ENCODE results near the gene KIFAP3.
A peak's percentile ranks its signal among the peaks of the same experiment; 100 is the strongest.
"Not testable (repeated sequence)": the region's sequence is repeated elsewhere in the genome, so short reads cannot be mapped to it uniquely, and the experiment has no call there.

Gene KIFAP3

DNA sequence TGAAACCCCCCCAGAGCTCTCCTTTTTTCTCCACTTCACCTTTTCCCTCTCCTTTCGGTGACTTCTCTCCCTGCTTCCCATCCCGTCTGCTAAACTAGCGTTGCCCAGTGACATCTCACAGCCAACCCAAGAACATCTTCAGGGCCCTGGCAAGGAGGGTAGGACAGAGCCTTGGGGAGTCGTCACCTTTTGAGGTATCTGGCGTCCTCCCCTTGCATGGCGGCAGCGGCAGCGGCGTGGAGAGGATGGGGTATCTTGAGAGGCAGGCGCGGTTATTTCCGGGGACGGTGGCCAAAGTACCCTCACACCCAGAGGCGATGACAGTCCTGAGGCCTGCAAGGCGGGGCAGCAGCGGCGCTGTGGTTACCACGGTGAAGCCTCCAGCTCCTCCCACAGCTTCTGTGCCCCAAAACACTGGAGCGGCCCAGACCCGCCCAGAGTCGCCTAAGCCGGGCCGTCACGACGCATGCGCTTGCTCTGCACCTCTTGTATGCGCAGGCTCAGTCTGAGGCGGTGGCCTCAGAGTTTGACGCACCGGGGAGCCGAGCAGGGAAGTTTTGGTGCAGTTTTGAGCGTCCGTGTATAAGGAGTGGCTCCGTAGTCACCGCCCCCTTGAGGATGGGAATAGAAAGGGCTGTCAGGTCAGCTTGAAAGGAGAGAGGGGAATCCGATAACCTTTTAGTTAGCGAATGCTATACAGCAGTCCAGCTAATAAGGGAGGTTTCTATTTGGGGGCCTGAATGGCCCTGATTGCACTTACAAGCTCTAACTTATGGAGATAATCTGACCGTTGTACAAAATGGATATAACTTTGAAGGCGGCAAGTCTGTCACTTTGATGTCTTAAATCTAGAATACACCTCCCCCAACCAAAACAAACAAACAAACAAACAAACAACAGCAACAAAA lies at the start of gene KIFAP3:
Gene KIFAP3 (minus strand): TSS at position 446 of the 908 bp plus-strand sequence. CDS start 228 bp downstream, at position 218.
- peak; percentile 94 for DNase-seq

DNA sequence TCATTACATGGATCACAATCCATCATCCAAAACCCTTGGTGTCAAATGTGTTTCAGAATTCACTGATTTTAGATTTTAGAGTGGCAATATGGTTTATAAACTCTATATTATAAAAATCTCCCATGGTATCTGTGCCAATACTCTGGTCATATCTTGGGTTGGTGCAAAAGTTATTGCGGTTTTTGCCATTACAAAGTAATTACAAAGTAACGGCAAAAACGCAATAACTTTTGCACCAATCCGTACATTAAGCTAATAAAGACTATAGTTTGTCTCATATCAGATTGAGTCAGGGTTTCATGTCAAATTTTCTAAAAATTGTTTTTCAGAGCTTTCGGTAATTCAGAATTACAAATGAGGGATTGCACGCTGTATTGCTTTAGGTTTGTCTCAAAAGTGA lies 47.9 kb upstream of the KIFAP3 start:
- DNase-seq, result no peak

DNA sequence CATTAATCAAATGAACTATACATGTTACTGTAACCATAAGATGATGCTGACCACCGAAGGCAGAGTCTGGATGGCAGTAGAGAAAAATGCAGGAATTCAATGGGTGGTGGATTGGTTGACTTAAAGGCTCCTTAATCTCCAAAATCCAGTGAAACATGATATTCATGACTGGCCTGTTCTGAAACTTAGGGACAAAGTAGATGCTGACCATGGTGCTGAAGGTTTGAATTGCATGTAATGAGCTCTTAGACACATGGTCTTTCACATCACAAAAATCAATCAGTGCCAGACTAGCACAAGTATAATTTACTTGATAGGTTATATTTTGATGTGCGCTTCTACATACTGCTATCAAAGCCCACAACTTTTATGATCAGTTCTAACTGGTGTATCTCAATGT lies 40.4 kb upstream of the KIFAP3 start:
- no peak for DNase-seq

DNA sequence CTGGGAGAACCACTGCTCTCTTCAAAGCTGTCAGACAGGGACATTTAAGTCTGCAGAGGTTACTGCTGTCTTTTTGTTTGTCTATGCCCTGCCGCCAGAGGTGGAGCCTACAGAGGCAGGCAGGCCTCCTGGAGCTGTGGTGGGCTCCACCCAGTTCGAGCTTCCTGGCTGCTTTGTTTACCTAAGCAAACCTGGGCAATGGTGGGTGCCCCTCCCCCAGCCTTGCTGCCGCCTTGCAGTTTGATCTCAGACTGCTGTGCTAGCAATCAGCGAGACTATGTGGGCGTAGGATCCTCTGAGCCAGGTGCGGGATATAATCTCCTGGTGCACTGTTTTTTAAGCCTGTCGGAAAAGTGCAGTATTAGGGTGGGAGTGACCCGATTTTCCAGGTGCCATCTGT lies 38.6 kb upstream of the KIFAP3 start:
- not testable (repeated sequence) for DNase-seq

DNA sequence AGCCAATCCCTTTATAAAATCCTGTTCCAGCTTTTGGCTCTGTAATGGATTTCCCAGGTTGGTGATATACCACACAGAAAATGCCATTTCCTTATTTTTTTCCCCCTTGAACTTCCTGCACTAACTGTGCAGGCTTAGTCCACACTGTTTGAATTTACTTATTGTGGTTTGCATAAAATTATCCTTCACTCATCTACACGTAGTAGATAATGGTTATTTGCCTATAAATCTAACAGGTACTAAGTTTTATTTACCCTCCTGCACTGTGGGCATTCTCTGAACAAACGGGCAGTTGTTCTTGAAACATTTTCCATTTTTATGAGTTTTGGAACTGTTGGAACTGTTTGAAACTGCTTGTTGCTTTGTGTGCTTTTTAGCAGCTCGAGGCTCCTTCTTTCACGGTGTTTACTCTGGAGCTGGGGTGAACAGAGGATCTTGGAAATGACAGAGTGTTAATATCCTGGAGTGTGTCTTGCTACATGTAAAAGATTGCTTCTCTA lies 23.0 kb upstream of the KIFAP3 start:
- no peak for DNase-seq

DNA sequence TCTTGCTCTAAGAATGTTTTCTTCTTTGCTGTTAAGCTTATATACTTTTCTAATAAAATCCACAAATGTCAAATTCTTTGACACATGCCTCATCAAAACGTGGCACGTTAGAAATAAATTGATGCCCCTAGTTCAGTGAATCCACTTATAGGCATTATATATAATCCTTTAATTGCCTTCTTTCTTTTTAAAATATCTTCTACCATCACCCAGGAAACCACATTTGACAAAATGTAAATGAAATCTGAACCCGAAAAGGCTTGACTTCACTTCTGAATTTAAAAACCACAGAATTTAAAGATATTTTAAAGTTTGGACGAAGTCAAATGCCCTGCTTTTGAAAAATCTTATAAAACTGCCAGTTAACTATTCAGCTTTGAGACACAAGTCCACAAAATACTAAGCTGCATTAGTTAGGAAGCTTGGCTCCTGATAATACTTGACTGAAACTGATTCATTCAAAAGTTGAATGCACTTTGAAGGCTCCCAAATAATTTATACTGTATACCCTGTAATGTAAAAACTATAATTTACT lies 22.4 kb upstream of the KIFAP3 start:
- DNase-seq, result no peak

DNA sequence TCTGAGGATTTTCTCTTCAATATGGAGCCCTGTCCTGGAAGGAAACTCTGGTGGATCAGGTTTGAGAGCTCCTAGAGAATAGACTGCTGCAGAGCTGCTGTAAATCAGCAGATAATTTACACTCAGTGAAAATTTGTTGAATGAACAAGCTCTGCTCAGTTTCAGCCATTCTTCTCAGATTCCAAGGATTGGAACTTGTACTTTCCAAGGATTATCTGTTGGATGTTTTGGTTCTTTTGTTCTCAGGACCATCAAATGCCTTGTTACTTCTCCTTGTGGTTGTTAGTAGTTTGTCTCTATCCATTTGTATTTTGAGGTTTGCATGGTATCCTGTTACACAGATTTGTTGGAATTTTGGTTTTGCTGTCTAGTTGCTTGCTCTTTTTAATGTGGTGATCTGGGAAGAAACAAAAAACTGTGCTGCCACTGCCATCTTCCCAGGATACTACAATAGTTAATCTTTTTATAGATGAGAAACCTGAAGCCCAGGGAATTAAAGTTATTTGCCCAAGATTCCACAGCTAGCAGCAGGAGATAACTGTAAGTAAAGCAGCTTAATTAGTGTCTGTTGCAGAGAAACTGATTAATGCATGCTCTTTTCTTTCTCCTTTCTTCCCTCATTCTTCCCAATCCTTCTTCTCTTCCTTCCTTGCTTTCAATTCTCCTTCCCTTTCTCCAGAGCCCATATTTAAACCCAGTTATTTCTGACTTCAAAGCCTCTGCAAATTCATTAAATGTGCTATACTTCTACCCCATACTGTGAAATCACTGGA lies 21.7 kb upstream of the KIFAP3 start:
- DNase-seq, result no peak

DNA sequence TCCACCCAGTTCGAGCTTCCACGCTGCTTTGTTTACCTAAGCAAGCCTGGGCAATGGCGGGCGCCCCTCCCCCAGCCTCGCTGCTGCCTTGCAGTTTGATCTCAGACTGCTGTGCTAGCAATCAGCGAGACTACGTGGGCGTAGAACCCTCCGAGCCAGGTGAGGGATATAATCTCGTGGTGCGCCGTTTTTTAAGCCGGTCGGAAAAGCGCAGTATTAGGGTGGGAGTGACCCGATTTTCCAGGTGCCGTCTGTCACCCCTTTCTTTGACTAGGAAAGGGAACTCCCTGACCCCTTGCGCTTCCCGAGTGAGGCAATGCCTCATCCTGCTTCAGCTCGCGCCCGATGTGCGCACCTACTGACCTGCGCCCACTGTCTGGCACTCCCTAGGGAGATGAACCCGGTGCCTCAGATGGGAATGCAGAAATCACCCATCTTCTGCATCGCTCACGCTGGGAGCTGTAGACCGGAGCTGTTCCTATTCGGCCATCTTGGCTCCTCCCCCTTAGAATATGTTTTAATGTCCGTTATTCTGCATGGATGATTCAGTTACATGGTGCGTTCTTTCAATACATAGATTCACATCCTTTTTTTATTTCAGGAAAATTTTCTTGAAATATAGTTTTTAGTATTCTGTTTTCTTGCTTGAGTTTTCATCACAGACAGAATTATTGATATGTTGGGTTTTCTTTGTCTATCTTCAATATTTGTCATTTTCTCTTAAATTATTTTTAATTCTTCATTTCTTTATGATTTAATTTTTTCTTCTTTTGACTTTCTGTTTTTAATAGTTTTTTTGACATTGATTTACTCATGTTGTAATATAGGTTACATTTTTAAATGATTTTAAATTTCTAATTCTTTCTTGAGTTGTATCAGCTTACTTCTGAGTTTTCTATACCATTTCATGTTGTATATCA lies 20.5 kb upstream of the KIFAP3 start:
- peak; percentile 17 for DNase-seq

DNA sequence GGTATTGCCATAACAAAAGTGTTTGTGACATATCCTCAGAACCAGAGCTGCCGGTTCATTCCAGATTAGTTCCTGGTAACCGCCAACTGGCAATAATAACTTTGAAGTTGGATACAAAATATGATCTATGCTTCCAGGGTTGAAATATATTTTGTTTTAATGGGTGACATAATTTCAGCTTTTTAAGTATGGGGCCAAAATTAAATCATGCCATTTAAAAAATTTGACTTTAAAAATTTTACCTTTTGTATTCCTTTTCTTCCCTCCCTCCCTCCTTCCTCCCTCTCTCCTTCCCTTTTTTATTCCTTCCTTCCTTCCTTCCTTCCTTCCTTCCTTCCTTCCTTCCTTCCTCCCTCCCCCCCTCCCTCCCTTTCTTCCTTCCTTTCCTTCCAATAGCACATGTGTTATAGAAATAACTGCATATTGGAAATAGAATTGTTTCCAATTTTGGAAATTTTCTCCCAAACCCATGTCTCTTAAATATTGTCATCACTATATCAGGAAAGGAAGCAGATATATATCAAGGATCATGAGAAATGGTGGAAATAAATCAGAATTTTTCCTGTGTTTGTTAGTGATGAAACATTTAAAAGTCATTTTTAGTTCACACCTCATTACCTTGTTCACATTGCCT lies 12.0 kb upstream of the KIFAP3 start:
- DNase-seq, result no peak

DNA sequence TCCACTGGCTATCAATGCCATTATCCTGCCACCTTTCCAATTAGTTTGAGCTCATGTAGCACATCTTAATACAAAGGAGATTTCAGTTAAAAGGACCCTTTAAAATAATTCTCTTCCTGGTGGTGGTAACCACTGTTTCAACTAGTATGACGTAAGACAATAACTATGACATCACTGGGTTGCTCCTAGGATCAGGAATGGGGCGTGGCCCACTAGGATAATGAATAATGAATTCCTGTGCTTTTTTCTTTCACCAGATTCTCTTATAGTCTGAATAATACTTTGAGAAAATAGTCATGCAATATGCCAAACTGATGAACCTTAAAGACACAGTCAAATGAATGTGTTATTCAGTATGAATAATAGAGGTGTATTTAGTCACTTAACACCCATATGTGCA lies 10.6 kb upstream of the KIFAP3 start:
- DNase-seq, result no peak

DNA sequence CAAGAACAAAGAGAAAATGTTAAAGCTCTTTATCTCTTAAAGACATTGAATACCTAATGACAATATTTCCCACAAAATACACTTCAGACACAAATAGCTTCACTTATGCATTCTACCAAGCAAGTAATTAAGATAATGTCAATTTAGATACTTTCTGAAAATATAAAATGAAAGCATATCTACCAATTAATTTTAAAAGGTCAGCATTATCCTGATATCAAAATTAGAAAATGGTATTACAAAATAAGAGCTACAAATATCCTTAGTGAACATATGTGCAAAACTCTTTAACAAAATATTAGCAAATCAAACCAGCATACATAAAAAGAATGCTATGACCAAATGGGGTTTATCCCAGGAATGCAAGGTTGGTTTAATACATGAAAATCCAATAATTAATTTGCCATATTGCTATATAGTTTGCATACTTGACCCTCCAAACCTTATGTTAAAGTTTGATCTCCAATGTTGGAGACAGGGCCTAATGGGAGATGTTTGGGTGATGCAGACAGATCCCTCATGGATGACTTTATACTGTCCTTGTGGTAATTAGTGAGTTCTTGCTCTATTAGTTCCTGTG lies 4.2 kb upstream of the KIFAP3 start:
- no peak for DNase-seq

DNA sequence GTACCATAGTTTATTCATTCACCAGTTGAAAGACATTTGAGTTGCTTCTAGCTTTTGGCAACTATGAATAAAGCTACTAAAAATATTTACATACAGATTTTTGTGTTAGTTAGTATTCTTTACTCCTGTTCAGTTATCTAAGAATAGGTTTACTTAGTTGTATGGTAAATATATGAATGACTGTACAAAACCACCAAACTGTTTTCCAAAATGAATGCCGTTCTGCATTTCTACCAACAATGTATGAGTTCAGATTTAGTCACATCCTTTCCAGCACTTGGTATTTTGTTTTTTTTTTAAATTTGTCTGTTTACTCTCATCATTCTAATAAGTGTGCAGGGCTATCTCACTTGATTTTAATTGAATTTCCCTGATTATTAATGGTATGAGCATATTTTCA lies 3.4 kb upstream of the KIFAP3 start:
- no peak for DNase-seq

DNA sequence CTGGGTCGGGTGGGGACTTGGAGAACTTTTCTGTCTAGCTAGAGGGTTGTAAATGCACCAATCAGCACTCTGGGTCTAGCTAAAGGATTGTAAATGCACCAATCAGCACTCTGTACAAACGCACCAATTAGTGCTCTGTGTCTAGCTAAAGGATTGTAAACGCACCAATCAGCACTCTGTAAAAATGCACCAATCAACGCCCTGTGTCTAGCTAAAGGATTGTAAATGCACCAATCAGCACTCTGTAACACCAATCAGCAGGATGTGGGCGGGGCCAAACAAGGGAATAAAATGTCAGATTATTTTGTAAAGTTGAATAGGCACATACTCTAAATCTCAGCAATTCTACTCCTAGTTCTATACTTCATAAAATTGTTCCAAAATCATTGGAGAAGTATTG lies 2.5 kb upstream of the KIFAP3 start:
- not testable (repeated sequence) for DNase-seq

DNA sequence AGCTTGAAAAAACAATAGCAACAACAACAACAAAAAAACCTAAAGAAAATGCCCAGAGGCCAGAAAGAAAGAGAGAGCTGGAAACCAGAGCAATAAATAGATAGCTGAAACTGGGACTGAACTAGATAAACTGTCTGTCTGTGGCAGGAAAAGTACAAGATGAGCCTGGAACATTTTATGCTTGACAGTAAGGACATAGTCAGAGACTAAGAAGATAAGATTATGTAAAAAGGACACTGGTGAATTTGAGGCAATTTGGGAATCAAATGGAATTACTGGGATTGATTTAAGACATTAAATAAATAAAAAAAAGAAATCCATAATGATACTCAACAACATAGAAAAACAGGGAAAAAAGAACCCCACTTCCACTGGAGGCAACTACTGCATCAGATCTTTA lies 1.7 kb upstream of the KIFAP3 start:
- no peak for DNase-seq

DNA sequence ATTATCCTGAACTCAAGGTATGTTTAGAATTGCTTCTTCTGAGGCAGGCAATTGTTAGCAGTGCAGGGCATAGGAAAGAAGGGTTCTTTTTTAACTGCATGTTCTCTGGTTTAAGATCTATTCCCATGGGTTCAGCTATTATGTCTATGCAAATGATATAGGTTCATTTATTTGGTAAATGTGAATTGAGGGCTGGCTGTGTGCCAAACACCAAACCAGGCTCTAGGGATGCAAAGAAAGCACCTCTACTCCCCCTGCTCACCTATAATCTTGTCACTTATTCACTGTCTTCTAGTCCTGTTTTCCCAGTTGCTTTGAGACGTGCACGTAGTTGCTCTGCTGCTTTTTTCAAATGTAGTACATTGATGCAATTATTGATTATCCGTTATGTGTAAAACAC lies 691 bp upstream of the KIFAP3 start:
- DNase-seq, result no peak

DNA sequence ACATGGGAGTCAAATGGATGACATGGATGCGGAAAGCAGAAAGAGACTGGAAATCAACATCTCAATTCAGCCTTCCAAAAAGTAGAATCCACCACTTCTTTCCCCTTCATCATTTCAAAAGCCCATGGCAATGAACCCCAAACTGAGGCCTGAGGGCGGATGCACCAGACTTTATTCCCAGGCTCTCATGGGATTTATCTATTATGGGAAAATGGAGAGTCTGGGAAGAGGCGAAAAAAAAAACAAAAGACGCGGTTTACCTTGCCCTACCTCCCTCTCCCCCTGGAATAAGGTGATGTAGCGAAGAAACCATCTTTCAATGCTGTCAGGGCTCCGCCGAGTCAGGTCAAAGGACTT lies 624 bp downstream of the KIFAP3 start:
- no peak for DNase-seq

DNA sequence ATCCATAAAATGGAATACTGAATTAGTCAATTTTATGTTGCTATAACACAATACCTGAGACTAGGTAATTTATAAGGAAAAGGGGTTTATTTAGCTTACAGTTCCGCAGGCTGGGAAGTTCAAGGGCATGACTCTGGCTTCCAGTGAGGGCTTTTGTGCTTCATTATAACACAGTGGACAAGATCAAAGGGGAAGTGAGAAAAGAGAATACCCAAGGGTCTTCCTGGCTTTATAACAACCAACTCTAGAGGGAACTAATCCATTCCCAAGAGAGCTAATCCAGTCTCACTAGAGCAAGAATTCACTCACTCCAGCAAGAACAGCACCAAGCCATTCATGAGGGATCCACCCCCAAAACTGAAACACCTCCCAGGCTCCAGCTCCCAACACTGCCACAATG lies 3.1 kb downstream of the KIFAP3 start:
- no peak for DNase-seq

DNA sequence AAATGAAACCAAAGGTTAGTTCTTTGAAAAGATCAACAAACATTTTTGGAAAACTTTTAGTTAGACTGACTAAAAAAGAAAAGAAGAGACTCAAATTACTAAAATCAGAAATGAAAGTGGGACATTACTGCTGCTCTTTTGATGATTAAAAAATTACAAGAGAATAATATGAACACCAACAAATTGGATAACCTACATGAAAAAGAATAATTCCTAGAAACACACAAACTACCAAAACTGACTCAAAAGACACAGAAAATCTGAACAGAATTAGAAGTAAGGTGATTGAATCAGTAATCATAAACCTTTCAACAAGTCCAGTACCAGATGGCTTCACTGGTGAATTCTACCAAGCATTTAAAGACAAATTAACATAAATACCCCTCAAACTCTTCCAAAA lies 5.6 kb downstream of the KIFAP3 start:
- no peak for DNase-seq

DNA sequence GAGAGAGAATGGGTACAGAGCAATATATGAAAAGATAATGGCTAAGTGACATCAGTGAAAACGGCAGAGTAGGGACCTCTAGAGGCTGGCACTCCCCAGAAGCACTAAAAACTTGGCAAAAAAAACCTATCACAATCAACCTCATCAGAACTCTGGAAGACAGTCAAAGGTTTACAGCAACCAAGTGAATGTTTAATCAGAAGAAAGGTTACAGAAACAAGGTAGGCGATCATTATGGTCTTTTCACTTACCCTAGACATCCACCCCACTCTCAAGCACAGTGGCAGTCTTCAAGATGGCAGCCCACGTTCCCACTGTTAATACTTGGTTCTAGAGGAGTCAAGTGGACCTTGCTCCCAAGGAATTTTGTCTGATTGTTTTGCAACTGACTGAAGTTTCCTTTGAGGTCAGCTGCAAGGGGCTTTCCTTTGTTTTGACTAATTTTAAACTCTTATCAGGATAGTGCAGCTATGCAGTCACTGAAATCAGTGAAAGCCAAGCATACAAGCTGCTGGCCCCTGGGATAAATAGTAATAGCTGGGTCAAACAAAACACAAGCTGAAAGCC lies 7.2 kb downstream of the KIFAP3 start:
- no peak for DNase-seq

DNA sequence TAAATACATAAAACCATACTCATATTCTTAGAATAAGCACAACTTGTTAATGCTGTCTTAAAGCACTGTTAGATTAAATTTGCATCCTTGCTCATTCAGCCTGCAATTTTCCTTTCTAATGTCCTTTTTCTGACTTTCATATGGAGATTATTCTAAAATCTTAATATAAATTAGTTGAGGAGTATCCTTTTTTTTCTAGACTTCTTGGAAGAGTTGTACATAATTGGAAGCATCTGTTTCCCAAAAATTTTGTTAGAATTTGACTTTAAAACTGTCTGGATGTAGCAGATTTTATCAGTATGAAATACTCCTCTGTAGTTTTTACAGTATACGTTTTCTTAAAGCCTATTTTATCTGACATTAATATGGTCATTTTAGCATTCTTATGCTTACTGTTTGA lies 9.7 kb downstream of the KIFAP3 start:
- no peak for DNase-seq

DNA sequence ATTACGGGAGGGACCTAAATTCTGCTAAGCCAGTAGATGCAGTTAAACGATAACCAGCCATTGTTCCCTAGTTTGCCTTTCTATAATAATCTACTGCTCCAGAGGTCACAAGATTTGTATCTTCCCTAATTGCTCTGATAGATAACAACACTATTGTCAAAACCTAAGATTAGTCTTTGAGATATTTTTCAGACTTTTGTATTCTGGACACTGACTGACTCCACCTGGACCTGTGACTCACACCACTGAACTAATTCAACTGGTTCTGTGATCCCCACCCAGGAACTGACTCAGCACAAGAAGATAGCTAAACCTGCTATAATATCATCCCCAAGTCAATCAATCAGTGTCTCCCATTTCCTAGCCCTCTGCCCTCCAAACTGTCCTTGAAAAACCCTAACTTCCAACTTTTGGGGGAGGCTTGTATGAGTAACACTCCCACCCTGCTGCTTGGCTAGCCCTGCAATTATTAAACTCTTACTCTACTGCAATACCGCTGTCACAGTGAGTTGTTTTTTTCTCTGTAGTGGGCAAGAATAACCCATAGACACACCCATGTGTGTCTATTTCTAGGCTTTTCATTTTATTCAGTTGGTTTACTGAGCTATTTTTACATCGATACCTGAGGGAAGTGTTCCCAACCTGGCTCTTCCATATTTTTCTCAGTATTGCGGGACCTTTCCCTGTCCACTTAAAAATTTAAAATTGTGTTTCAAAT lies 11.2 kb downstream of the KIFAP3 start:
- DNase-seq, result no peak
